GM12873 (cell line): ENCODE data around the gene NAV3.

ENCODE experiments used
- TF ChIP-seq, protein P1 (sequence below): IDR thresholded peaks from 2 replicates; pipeline ENCODE4 v1.5.1; 2012; ENCODE audit warnings: low read depth, mild to moderate bottlenecking, moderate library complexity, low read length, control low read depth; ENCODE audit not compliant: insufficient read depth; ENCODE audit errors: missing control alignments

NAV3 gene

GRCh38 chr12:77841521-77841920, 10.8 kb downstream of the NAV3 start:
- TF ChIP-seq, protein P1, sequence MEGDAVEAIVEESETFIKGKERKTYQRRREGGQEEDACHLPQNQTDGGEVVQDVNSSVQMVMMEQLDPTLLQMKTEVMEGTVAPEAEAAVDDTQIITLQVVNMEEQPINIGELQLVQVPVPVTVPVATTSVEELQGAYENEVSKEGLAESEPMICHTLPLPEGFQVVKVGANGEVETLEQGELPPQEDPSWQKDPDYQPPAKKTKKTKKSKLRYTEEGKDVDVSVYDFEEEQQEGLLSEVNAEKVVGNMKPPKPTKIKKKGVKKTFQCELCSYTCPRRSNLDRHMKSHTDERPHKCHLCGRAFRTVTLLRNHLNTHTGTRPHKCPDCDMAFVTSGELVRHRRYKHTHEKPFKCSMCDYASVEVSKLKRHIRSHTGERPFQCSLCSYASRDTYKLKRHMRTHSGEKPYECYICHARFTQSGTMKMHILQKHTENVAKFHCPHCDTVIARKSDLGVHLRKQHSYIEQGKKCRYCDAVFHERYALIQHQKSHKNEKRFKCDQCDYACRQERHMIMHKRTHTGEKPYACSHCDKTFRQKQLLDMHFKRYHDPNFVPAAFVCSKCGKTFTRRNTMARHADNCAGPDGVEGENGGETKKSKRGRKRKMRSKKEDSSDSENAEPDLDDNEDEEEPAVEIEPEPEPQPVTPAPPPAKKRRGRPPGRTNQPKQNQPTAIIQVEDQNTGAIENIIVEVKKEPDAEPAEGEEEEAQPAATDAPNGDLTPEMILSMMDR = no peak

DNA sequence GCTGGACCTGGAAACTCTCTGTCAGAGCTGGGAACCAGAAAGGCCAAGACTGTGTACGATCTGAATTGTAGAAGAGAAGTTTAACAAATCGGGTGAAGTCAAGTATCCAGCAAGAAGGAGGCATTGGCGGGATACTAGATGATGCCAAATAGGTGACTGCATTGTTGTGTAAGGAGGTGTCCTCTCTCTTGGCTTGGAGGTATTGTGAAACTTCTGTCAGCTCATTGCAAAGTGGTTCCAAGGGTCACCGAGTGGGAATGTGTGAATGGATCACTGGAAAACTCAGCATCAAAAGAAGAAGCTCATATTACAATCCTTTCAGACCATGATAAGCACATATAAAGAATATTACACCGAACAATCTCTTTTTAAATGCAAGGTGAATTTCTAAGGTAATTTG, 11.7 kb downstream of the NAV3 start:
- TF ChIP-seq, protein P1 = no peak

DNA sequence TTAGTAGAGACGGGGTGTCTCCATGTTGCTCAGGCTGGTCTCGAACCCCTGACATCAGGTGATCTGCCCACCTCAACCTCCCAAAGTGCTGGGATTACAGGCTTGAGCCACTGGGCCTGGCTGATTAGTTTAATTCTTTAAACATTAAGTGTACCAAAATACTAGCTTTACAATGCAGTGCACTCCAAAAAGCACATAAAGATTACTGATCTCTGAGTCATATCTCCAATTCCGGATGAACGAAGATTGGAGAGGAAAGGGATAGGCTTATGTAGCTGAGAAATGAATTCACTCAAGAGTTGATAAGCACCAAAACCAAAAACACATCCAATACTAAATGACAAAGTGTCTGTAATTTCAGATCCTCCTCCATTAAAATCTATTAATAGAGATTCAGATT, 15.1 kb downstream of the NAV3 start:
- TF ChIP-seq, protein P1 = no peak

DNA sequence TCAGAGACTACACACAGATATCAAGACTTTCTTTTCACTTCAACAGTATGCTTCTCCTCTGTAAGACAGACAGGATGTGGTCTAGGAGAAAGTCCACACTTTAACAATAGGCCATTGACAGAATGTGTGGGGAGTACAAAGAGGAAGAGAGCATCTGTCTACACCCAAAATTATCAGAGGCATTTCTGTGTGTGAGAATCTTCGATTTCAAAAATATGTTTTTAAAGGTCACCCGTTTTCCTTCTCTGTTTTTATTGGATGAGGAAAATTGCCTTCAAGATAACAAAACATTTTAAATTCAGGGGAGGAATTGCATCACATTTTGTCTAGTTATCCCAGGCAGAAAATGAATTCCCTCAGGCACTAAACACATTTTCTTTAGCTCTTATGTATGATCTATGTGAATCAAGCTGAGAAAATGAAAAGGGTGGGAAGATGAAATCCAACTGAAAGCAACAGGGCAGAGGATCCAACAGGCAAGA, 16.4 kb downstream of the NAV3 start:
- TF ChIP-seq, protein P1 = no peak

DNA sequence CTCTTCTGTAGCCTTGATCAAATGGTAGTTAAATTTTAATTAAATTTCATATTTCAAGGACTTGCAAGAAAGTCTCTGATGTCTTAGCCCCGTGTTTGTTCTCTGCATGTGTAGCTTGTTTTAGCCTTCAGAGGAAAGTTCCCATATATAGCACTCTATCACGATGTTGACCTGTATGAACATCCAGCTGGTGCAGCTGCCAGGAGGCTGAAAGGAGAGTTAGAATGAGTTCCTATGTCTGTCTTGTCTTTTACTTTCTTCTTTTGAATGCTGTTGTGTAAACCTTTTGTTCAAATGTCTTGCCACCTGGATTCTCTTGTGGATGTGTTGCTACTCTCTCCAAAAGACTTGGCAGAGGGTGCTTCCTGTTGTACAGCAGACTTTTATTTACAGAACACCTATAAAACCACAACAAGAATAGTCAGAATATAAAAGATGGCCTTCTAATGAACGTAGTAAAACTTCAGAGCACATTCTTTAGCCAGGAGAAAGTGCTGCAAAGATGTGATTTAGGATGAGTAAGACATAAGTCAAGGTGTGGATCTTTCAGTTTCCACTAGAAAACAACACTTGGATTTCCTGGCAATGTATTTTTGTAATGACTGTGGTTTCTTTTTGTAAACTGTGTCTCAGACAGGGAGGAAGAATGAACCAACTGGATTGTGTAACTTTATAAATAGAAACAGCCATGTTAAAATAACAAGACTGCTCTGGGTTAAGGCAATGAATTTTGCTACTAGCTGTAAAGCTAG, 17.2 kb downstream of the NAV3 start:
- TF ChIP-seq, protein P1 = no peak

- TF ChIP-seq, protein P1 = no peak
Observed at GRCh38 chr12:77850129-77850528, 19.4 kb downstream of the NAV3 start.

DNA sequence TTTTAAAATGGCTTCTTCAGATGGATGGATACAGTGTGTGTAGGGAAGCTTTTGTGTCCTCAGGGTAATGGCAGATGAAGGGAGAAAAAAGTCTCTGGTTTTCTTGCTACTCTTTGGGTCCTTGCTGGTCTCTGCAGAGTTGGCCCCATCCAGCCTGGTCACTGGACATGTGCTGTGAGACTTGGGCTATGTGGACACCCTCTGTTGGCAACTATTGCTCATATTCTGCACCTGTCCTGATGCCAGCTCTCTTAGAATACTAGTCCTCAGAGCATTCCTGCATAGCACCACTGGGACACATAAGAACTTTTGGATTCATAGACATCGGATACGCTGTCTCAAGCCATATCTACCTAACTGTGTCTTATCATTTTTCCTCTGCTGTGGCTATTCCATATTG, 20.0 kb downstream of the NAV3 start:
- TF ChIP-seq, protein P1 = no peak

GRCh38 chr12:77855548-77855947, 24.9 kb downstream of the NAV3 start:
- TF ChIP-seq, protein P1 = no peak
